Activated gamma-delta T cell treated with Interleukin-2 at 50 U/mL for 16 hours (primary cell): Measurements from ENCODE around the gene LDHAL6B.

ENCODE experiments used
- DNase-seq: peaks from one replicate; pipeline ENCODE4 v3.0.0-alpha.2; 2020

Gene LDHAL6B

GRCh38 chr15:59221511-59222505 lies 15.2 kb downstream of the LDHAL6B start:
- DNase-seq, result no peak

GRCh38 chr15:59222906-59223550 lies 16.4 kb downstream of the LDHAL6B start:
- DNase-seq, result no peak

GRCh38 chr15:59223736-59224135 lies 17.1 kb downstream of the LDHAL6B start:
- DNase-seq, result no peak

- DNase-seq, result no peak
Observed at GRCh38 chr15:59224474-59224873, 17.8 kb downstream of the LDHAL6B start.

- no peak for DNase-seq
Observed at GRCh38 chr15:59227021-59227420, 20.4 kb downstream of the LDHAL6B start.

GRCh38 chr15:59229015-59229414 lies 22.4 kb downstream of the LDHAL6B start:
- no peak for DNase-seq

GRCh38 chr15:59229453-59229852 lies 22.8 kb downstream of the LDHAL6B start:
- DNase-seq, result no peak

GRCh38 chr15:59230531-59231055 lies 23.9 kb downstream of the LDHAL6B start:
- no peak for DNase-seq

GRCh38 chr15:59232476-59232875 lies 25.8 kb downstream of the LDHAL6B start:
- no peak for DNase-seq

GRCh38 chr15:59236394-59236793 lies 29.8 kb downstream of the LDHAL6B start:
- no peak for DNase-seq

- DNase-seq, result no peak
Observed at GRCh38 chr15:59237119-59237855, 30.6 kb downstream of the LDHAL6B start.

- DNase-seq, result no peak
Observed at GRCh38 chr15:59237924-59238331, 31.3 kb downstream of the LDHAL6B start.

- DNase-seq, result no peak
Observed at GRCh38 chr15:59240036-59240435, 33.4 kb downstream of the LDHAL6B start.

GRCh38 chr15:59242649-59243048 lies 36.0 kb downstream of the LDHAL6B start:
- DNase-seq, result no peak

- no peak for DNase-seq
Observed at GRCh38 chr15:59243622-59244021, 37.0 kb downstream of the LDHAL6B start.

GRCh38 chr15:59244337-59244736 lies 37.7 kb downstream of the LDHAL6B start:
- no peak for DNase-seq

GRCh38 chr15:59245559-59245958 lies 38.9 kb downstream of the LDHAL6B start:
- DNase-seq, result no peak

GRCh38 chr15:59247364-59247763 lies 40.7 kb downstream of the LDHAL6B start:
- DNase-seq, result peak; percentile 57

- DNase-seq, result no peak
Observed at GRCh38 chr15:59249816-59250215, 43.2 kb downstream of the LDHAL6B start.

GRCh38 chr15:59250249-59250648 lies 43.6 kb downstream of the LDHAL6B start:
- DNase-seq, result no peak

- DNase-seq, result no peak
Observed at GRCh38 chr15:59251001-59251845, 44.6 kb downstream of the LDHAL6B start.

GRCh38 chr15:59252137-59252536 lies 45.5 kb downstream of the LDHAL6B start:
- no peak for DNase-seq
